ENCODE measurements around the gene LEMD1.

LEMD1 gene

GRCh38 chr1:205447457-205448341 lies 25.8 kb upstream of the LEMD1 start:
- TF ChIP-seq EZH2phosphoT487 (IDR thresholded peaks at IDR 0.05; ENCODE audit: low read length): no peak
- TF ChIP-seq, protein P1, sequence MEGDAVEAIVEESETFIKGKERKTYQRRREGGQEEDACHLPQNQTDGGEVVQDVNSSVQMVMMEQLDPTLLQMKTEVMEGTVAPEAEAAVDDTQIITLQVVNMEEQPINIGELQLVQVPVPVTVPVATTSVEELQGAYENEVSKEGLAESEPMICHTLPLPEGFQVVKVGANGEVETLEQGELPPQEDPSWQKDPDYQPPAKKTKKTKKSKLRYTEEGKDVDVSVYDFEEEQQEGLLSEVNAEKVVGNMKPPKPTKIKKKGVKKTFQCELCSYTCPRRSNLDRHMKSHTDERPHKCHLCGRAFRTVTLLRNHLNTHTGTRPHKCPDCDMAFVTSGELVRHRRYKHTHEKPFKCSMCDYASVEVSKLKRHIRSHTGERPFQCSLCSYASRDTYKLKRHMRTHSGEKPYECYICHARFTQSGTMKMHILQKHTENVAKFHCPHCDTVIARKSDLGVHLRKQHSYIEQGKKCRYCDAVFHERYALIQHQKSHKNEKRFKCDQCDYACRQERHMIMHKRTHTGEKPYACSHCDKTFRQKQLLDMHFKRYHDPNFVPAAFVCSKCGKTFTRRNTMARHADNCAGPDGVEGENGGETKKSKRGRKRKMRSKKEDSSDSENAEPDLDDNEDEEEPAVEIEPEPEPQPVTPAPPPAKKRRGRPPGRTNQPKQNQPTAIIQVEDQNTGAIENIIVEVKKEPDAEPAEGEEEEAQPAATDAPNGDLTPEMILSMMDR (IDR thresholded peaks at IDR 0.05; ENCODE audit: low read length): no peak
- no peak for TF ChIP-seq EZH2 (optimal IDR thresholded peaks at IDR 0.05; ENCODE audit: low read depth, low read length)
- Histone ChIP-seq H3F3A (ENCODE audit: insufficient read depth, low read length) (no peaks in the 10 kb centered on the region), H3K4me2 (ENCODE audit: low read depth, low read length) (no peak overlapping the region), H3K9me3 (replicated peaks; ENCODE audit: insufficient read depth, low read length) (no peaks in the 10 kb centered on the region), H3K27me3 (replicated peaks; ENCODE audit: insufficient read depth, low read length) (peaks cover 8% of the 10 kb centered on the region; the same call in 1 of the 2 replicates), H3K9ac (ENCODE audit: low read length) (no peak overlapping the region), H2AFZ (ENCODE audit: low read length) (no peak overlapping the region), H4K20me1 (ENCODE audit: insufficient read depth, low read length) (no peaks in the 10 kb centered on the region), H3K4me3 (ENCODE audit: low read length) (no peak overlapping the region), H3K36me3 (replicated peaks; ENCODE audit: insufficient read depth, low read length) (no peaks in the 10 kb centered on the region), H3K9me2 (replicated peaks; ENCODE audit: insufficient read depth, low read length) (no peaks in the 10 kb centered on the region), H3K4me1 (ENCODE audit: low read length) (peaks cover 5% of the 10 kb centered on the region; the same call in 1 of the 2 replicates), H3K79me2 (ENCODE audit: low read length) (no peaks in the 10 kb centered on the region), H3K27ac (ENCODE audit: low read length) (no peak overlapping the region)
- DNase-seq: no peak

DNA sequence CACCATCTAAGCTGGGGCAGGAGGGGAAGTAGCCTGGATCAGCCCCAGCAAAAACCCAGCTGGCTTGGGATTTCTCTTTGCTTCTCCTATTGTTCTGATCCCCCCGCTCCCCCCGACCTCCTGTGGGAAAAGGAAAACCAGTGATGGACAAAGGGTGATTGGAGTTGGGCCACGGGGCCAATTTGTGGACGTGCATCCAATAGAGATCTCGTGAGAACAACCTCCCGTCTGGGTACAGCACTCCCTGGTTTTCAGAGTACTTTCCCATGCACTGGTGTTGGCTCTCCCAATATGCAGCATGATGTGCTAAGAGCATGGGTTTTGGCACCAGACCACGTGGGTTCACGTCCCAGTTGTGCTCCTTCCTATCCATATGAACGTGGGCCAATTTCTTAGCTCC lies 25.0 kb upstream of the LEMD1 start:
- H3K9ac ChIP-seq (ENCODE audit: low read length): no peak overlapping the region
- peaks cover 11% of the 10 kb centered on the region for H3K4me1 ChIP-seq (ENCODE audit: low read length)
- H2AFZ ChIP-seq (ENCODE audit: low read length): no peak overlapping the region
- no peak overlapping the region for H3K4me3 ChIP-seq (ENCODE audit: low read length)
- no peaks in the 10 kb centered on the region for H3K36me3 ChIP-seq (replicated peaks; ENCODE audit: insufficient read depth, low read length)
- no peak overlapping the region for H3K27ac ChIP-seq (ENCODE audit: low read length)
- no peak overlapping the region for H3K4me2 ChIP-seq (ENCODE audit: low read depth, low read length)
- no peaks in the 10 kb centered on the region for H3K79me2 ChIP-seq (ENCODE audit: low read length)
- no peak for DNase-seq
- H4K20me1 ChIP-seq (ENCODE audit: insufficient read depth, low read length): no peaks in the 10 kb centered on the region
- H3F3A ChIP-seq (ENCODE audit: insufficient read depth, low read length): peaks cover 6% of the 10 kb centered on the region; the same call in 1 of the 2 replicates
- TF ChIP-seq EZH2 (optimal IDR thresholded peaks at IDR 0.05; ENCODE audit: low read depth, low read length) (no peak), EZH2phosphoT487 (IDR thresholded peaks at IDR 0.05; ENCODE audit: low read length) (no peak)
- TF ChIP-seq, protein P1 (IDR thresholded peaks at IDR 0.05; ENCODE audit: low read length): no peak
- H3K9me2 ChIP-seq (replicated peaks; ENCODE audit: insufficient read depth, low read length): no peaks in the 10 kb centered on the region
- H3K9me3 ChIP-seq (replicated peaks; ENCODE audit: insufficient read depth, low read length): no peaks in the 10 kb centered on the region
- H3K27me3 ChIP-seq (replicated peaks; ENCODE audit: insufficient read depth, low read length): no peaks in the 10 kb centered on the region

DNA sequence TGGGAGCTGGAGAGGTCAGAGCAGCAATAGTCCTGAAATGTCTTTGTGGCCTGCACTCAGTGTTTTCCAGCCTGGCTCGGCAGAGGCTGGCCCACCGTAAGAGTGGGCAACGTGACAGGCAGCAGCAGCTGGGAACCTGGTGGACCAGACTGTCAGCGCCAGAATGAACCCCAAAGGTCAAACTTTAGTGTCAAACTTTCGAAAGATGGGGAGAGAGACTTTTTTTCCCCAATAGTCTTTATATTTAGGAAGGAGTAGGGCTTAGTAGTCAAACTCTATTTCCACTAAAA lies 23.7 kb upstream of the LEMD1 start:
- Histone ChIP-seq H3K4me3 (ENCODE audit: low read length) (no peak overlapping the region), H4K20me1 (ENCODE audit: insufficient read depth, low read length) (no peaks in the 10 kb centered on the region), H2AFZ (ENCODE audit: low read length) (no peak overlapping the region), H3K4me2 (ENCODE audit: low read depth, low read length) (no peak overlapping the region), H3K9ac (ENCODE audit: low read length) (no peak overlapping the region), H3F3A (ENCODE audit: insufficient read depth, low read length) (peaks cover 18% of the 10 kb centered on the region), H3K36me3 (replicated peaks; ENCODE audit: insufficient read depth, low read length) (no peaks in the 10 kb centered on the region), H3K79me2 (ENCODE audit: low read length) (no peaks in the 10 kb centered on the region), H3K4me1 (ENCODE audit: low read length) (peaks cover 21% of the 10 kb centered on the region), H3K9me3 (replicated peaks; ENCODE audit: insufficient read depth, low read length) (no peaks in the 10 kb centered on the region), H3K9me2 (replicated peaks; ENCODE audit: insufficient read depth, low read length) (no peaks in the 10 kb centered on the region), H3K27ac (ENCODE audit: low read length) (no peak overlapping the region), H3K27me3 (replicated peaks; ENCODE audit: insufficient read depth, low read length) (no peaks in the 10 kb centered on the region)
- DNase-seq: no peak
- no peak for TF ChIP-seq EZH2 (optimal IDR thresholded peaks at IDR 0.05; ENCODE audit: low read depth, low read length)
- TF ChIP-seq EZH2phosphoT487 (IDR thresholded peaks at IDR 0.05; ENCODE audit: low read length): no peak
- TF ChIP-seq, protein P1 (IDR thresholded peaks at IDR 0.05; ENCODE audit: low read length): no peak
